Osteoblast (primary cell): ENCODE results near the gene SLC35F4. TPM values are rescaled to one million over a fixed set of nuclear protein-coding genes. Genes with fewer than 3 reads are reported as not detected.
A peak's percentile ranks its signal among the peaks of the same experiment; 100 is the strongest.

Experiments
- DNase-seq: peaks from one replicate; pipeline ENCODE4 v3.0.0; 2011; ENCODE audit warnings: low spot score, mixed read lengths; ENCODE audit not compliant: insufficient read length; ENCODE audit errors: missing footprints
- H2AFZ ChIP-seq: 2 replicates; pipeline ENCODE4 v1.6.0; 2011; ENCODE audit warnings: mild to moderate bottlenecking, low read length
- H3K27ac ChIP-seq: 2 replicates; pipeline ENCODE4 v1.5.1; 2011; ENCODE audit warnings: mild to moderate bottlenecking, low read depth, low read length, moderate library complexity
- H3K27me3 ChIP-seq: 2 replicates; pipeline ENCODE4 v1.6.0; 2012; ENCODE audit warnings: mild to moderate bottlenecking, control low read depth, inconsistent platforms, low read length, moderate library complexity; ENCODE audit not compliant: insufficient read depth
- H3K36me3 ChIP-seq: 2 replicates; pipeline ENCODE4 v1.5.1; 2011; ENCODE audit warnings: mild to moderate bottlenecking, low read length, control low read depth, moderate library complexity; ENCODE audit not compliant: insufficient read depth
- H3K4me1 ChIP-seq: 2 replicates; pipeline ENCODE4 v1.5.1; 2011; ENCODE audit warnings: mild to moderate bottlenecking, low read length, control low read depth, moderate library complexity; ENCODE audit not compliant: insufficient read depth
- H3K4me2 ChIP-seq: 2 replicates; pipeline ENCODE4 v1.6.0; 2011; ENCODE audit warnings: mild to moderate bottlenecking, low read length; ENCODE audit not compliant: insufficient read depth
- H3K4me3 ChIP-seq: fragments of 200-600 bp; sonication (generic); 3 replicates; pipeline ENCODE4 v1.5.1; 2012; ENCODE audit warnings: mild to moderate bottlenecking, low read length, inconsistent platforms; ENCODE audit not compliant: insufficient read depth
- H3K79me2 ChIP-seq: 2 replicates; pipeline ENCODE4 v1.6.0; 2012; ENCODE audit warnings: mild to moderate bottlenecking, low read length, control low read depth, inconsistent platforms; ENCODE audit not compliant: insufficient read depth
- H3K9me3 ChIP-seq: 2 replicates; pipeline ENCODE4 v1.5.1; 2011; ENCODE audit warnings: low read depth, low read length, control low read depth
- H4K20me1 ChIP-seq: 2 replicates; pipeline ENCODE4 v1.6.0; 2012; ENCODE audit warnings: mild to moderate bottlenecking, low read length, control low read depth; ENCODE audit not compliant: insufficient read depth
- CTCF ChIP-seq: IDR thresholded peaks from 2 replicates; pipeline ENCODE4 v1.5.1; 2011; ENCODE audit warnings: mild to moderate bottlenecking, low read depth, low read length, moderate library complexity; ENCODE audit errors: extremely low read depth
- total RNA-seq: library from RNA; depleted of rRNA; stranded (reverse); fragments of >200 nt; gene quantifications from 2 replicates; pipeline ENCODE4 v1.2.3, GENCODE V29; 2012

The SLC35F4 gene
- total RNA-seq, 1 donor: not detected

DNA sequence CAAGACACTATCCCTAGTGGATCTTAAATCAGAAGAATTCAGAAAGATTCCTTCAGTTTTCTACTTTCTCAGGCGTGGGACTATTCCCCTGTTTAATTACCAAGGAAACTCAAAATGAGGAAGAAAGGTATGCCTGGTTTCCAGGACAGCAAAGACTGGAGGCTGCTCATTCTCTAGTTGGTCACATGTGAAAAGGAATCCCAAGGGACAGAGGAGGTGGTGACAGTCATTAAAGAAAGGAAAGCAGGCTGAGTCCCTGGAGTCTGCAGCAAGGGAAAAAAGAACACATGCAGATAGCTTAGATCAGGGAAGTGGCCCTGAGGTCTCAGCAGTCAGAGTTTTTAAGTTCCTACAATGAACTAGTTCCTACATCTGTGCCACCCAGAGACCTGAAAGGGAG lies 206.8 kb downstream of the SLC35F4 start:
- Histone ChIP-seq H3K4me1 (no peaks in the 10 kb centered on the region), H3K4me2 (no peak overlapping the region), H3K27ac (no peak overlapping the region), H2AFZ (no peak overlapping the region), H3K27me3 (no peaks in the 10 kb centered on the region), H3K4me3 (no peak overlapping the region), H4K20me1 (no peaks in the 10 kb centered on the region), H3K79me2 (no peaks in the 10 kb centered on the region), H3K36me3 (no peaks in the 10 kb centered on the region), H3K9me3 (no peaks in the 10 kb centered on the region)
- DNase-seq: no peak
- no peak for TF ChIP-seq CTCF

GRCh38 chr14:57657487-57657886 lies 208.4 kb downstream of the SLC35F4 start:
- no peak overlapping the region for H2AFZ ChIP-seq
- no peaks in the 10 kb centered on the region for H3K36me3 ChIP-seq
- H3K9me3 ChIP-seq: no peaks in the 10 kb centered on the region

DNA sequence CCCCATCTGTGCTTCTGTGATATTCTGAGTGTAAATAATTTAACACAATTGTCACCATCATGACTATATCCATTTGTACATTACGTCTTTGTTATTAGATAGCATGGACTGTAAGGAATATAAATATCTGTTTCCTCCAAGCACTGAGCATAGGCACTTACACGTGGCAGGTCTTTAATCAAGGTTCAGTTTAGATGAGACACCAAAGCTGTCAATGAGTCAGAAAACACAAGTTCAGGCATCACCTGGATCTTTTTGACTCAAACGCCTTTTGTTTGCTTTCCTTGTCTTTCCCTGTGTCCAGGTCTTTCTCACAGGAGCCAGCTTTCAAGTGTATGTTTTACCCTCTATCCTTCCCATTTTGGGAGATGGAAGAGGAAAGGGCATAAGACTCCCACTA lies 209.0 kb downstream of the SLC35F4 start:
- Histone ChIP-seq H3K36me3 (no peaks in the 10 kb centered on the region), H3K27me3 (no peaks in the 10 kb centered on the region), H3K27ac (no peak overlapping the region), H3K4me3 (no peak overlapping the region), H3K79me2 (no peaks in the 10 kb centered on the region), H3K4me1 (no peaks in the 10 kb centered on the region), H2AFZ (no peak overlapping the region), H4K20me1 (no peaks in the 10 kb centered on the region), H3K4me2 (no peak overlapping the region), H3K9me3 (no peaks in the 10 kb centered on the region)
- no peak for TF ChIP-seq CTCF
- DNase-seq: no peak

More at GRCh38 chr14:57657487-57657886, 208.4 kb downstream of the SLC35F4 start:
- peak; percentile 3 for DNase-seq
- no peaks in the 10 kb centered on the region for H3K27me3 ChIP-seq
- no peak overlapping the region for H3K4me2 ChIP-seq
- no peak overlapping the region for H3K4me3 ChIP-seq
- no peak for TF ChIP-seq CTCF
- no peaks in the 10 kb centered on the region for H3K79me2 ChIP-seq
- H3K27ac ChIP-seq: no peak overlapping the region
- no peaks in the 10 kb centered on the region for H3K4me1 ChIP-seq
- H4K20me1 ChIP-seq: no peaks in the 10 kb centered on the region

DNA sequence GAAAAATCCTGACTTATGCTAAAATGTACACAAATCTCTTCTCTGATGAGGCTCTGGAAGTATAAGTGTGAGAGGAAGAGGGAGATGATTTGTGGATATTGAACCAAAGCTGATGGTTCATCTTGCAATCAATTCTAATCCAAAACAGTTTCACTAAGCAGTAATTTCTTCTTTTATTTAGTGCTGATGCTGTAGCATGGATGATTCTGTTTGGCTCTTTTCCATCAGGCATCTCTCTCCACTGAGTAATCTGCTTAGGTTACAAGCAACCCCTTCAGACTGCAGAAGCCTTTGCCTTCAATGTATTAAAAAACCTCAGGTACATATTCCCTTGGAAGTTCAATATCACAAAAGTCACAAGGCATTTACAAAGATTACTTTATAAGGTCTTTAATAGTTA lies 213.1 kb downstream of the SLC35F4 start:
- no peak for TF ChIP-seq CTCF
- DNase-seq: no peak
- no peaks in the 10 kb centered on the region for H3K79me2 ChIP-seq
- H3K9me3 ChIP-seq: no peaks in the 10 kb centered on the region
- H3K27me3 ChIP-seq: no peaks in the 10 kb centered on the region
- no peaks in the 10 kb centered on the region for H3K4me1 ChIP-seq
- no peak overlapping the region for H3K4me2 ChIP-seq
- no peaks in the 10 kb centered on the region for H3K36me3 ChIP-seq
- H3K27ac ChIP-seq: no peak overlapping the region
- no peaks in the 10 kb centered on the region for H4K20me1 ChIP-seq
- H3K4me3 ChIP-seq: no peak overlapping the region
- no peak overlapping the region for H2AFZ ChIP-seq
